HG03460 (cell line): ENCODE data around the gene M1AP.

Source experiments
- ATAC-seq: cut with Tn5 transposase; IDR thresholded peaks from one replicate; pipeline ENCODE4 v1.9.1; 2021; ENCODE audit not compliant: unreplicated experiment

Gene M1AP, protein sequence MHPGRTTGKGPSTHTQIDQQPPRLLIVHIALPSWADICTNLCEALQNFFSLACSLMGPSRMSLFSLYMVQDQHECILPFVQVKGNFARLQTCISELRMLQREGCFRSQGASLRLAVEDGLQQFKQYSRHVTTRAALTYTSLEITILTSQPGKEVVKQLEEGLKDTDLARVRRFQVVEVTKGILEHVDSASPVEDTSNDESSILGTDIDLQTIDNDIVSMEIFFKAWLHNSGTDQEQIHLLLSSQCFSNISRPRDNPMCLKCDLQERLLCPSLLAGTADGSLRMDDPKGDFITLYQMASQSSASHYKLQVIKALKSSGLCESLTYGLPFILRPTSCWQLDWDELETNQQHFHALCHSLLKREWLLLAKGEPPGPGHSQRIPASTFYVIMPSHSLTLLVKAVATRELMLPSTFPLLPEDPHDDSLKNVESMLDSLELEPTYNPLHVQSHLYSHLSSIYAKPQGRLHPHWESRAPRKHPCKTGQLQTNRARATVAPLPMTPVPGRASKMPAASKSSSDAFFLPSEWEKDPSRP

DNA sequence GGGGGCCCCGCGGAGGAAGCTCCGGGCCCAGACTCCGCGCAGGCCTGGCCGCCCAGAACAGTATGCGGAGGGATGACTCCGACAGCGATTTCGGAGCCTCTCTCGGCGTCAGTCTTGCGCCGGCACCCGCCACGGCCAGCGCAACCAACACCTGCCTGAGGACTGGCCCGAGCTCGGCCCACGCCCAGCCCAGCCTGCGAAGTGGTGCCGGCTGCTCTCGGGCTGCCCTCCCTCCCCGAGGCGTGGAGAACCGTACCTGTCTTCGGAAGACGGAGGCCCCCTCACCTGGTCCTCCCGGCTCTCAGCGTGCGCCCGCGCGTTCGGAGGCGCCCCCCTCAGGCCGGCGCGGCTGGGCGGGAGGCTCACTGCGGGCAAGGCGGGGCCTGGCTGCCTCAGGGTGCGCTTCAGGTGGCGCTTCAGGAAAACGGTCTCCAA lies at the start of gene M1AP:
TSS of gene M1AP (minus strand) at position 322 of the 435 bp plus-strand sequence. CDS start 8,055 bp downstream, outside the sequence.
- no peak for ATAC-seq

DNA sequence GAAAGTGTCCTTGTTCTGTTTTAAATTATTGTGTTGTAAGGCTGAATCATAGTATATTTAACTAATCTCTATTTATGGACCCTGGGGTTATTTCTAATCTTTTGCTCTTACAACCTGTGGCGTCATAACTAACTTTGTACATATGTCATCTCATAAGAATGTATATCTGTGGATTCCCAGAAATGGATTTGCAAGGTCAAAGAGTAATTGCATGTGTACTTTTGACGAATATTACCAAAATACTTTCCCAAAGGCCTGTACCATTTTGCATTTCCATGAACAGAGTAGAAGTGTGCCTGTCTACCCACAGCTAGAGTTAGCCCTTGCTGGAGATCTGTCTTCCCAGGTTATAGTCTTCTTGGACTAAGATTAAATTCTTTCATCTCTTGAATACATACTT lies 48.7 kb upstream of the M1AP start:
- no peak for ATAC-seq

DNA sequence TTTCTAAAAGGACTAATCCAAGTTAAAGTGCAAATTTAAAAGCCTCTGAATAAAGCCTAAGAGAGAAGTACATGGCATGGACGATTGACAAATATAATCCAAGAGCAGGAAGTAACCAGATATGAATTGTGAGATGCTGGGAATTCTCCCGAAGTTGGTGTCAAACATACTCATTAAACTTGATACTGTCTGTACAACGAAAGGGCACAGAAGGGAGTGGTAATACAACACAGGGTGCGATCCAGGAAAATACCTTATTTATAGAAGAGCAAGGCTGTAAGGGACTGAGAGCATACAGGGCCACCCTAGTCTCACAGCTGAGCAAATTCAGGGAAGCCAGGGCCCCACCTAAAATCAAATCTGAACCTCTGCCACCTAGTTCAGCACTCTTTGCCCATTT lies 47.5 kb upstream of the M1AP start:
- no peak for ATAC-seq

DNA sequence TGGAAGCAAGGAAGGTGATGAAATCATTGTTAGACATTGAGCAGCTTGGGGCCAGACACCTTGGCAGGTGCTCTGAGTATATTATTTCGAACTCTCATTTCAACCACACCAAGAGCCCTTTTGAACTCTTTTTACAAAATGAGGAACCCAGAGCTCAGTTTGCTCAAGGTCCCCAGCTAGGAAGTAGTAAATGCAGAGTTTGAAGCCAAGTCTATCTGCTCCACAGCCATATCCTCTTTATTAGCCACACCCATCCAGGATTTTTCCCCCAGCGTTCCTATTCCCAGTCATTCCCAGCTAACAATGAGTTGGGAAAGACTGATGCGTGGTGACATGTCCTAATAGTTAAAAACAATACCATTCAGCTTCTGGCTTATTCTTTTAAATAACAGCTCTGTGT lies 46.2 kb upstream of the M1AP start:
- no peak for ATAC-seq

DNA sequence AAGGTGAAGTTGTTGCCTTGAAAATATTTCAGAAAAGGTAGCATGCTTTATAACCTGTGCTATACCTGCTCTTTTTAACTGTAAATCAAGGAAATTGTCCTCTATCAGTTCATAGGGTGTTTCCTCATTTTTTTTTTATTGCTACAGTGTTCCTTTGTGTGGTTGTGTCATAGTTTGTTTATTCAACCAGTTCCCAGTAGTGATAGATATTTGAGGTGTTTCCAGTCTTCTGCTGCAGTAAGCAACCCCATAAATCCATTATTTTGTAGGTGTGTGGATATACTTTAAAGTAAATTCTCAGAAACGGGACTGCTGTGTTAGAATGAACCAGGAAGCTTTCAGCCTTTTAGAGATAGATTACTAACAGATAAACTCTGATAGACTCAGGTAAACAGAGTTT lies 45.5 kb upstream of the M1AP start:
- no peak for ATAC-seq

DNA sequence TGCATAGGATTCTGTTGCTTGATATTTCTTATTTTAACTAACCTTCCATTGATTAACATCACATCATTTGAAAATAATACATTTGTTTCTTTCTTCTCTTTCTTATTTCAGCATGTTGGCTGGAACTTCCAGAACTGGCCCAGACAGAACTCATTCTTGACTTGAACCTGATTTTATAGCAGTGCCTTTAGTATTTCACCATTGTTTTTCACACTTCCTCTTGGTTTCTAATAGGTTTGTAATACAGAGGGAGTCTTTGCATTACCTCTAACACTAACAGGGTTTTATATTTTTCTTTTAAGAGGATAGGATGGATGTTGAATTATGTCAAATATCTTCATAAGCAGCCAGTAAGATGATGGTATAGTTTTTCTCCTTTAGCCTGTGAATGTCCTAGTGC lies 45.1 kb upstream of the M1AP start:
- no peak for ATAC-seq

DNA sequence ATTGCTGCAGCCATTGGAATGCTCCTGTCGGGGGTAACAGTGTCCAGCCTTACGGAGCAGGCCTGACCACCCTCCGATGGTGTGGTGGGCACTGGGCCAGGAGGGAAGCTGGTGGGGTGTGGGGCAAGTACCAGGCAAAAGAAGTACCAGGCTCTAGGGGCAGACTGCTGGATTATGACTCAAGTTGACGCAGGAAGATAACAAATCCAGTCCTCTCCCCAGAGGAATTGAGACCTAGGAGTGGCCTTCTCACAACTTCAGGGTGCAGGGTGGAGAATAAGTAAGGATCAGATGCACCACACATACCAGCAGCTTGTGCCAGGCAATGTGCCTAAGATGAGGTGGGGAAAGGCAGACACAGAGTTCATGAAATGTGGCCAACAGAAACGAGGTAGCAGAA lies 43.8 kb upstream of the M1AP start:
- no peak for ATAC-seq

DNA sequence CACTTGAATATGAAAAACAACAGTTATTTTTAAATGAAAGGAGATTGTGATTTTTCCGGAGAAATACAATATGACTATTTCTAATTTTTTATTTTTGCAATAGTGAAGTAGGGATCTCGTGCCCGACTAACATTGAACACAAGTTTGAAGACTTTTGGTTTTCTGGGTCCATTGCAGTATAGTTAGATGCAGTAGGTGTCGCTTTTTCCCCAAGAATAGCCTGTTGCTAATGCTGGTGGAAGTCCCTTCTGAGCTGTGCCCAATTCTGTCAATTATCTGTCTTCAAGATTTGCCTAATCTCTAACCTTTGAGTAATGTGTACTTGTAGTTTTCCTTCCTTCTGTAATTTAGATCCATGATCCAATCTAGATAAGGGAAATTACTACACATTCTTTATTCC lies 42.4 kb upstream of the M1AP start:
- no peak for ATAC-seq

DNA sequence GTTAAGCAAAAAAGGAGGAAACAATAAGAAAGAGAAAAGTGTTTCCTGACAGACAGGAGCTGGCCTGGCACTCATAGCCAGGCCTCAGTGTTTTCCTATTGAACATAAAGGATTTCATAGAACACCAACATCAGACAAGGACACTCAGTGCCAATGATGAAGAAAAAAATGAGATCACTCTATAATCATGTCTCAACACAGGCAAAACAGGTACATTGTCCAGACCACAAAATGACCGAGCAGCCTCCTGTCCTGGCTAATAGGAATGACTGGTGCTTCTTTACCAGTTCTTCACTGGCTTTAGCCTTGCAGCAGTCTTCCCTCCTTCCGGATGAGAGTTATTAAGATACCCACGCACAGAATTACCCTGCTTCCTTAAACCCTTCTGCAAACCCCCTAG lies 41.5 kb upstream of the M1AP start:
- no peak for ATAC-seq

DNA sequence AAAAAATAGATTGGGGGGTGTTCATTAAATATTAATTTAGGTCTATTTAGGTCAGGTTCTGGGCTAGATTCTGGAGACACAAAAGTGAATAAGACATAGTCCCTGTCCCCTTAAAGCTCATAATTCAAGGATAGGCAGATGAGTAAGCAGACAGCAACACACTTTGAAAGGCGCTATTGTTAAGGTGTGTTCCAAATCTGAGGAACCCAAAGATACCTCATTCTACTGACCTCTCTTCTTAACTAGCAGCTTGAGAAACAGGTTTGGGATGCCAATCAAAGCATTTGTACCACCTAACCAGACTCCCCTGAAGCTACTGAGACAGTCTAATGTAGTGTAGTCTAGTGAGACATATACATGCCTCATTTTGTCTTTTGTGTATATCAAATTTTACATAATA lies 40.8 kb upstream of the M1AP start:
- no peak for ATAC-seq

DNA sequence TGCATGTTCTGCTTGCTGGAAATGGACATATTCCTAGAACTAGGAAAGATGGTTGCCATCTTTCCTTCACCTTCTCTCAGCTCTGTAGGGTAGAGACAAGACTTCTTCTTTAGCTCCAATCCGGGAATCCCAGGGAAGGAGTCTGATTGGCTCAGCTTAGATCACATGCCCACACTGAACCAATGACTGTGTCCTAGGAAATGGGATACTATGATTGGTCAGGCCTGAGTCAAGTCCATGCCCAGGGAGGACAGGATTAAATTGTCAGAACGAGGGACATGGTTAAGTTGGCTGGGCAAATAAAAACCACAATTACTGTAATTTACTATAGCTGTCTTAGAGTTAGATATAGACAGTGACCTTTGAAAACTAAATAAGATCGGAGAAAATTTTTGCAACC lies 37.3 kb upstream of the M1AP start:
- ATAC-seq = no peak

DNA sequence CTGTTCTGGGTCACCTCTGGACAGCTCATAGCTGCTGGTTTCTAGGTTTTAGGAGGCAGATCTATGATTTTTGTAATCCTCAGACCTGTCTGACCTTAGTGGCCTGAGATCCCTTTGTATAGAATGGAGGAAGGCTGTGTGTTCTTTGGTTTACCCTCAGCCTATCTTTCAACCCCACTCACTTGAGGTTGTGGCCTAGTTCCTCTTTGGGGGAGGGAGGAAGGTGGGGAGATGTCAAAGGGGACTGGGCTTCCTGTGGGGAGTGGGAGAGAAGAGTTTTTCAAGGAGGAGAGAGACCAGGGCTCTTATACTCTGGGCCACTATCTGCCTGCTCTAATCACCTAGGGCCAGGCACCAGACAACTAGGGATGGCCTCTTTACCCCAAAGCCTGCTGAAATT lies 34.4 kb upstream of the M1AP start:
- ATAC-seq = no peak

DNA sequence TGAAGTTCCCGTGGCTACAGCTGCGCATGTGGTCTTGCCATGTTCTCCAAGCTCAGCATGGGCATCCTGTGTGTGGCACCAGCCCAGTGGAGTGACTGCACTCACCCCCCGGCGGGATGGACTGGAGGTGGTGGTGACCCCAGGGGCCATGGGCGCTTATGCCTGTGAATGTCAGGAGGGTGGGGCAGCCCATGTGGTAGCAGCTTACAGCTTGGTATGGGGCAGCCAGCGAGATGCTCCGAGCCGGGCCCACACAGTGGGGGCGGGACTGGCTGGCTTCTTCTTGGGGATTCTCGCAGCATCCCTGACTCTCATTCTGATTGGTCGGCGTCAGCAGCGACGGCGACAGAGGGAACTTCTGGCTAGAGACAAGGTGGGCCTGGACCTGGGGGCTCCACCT lies 31.5 kb upstream of the M1AP start:
- ATAC-seq = no peak

DNA sequence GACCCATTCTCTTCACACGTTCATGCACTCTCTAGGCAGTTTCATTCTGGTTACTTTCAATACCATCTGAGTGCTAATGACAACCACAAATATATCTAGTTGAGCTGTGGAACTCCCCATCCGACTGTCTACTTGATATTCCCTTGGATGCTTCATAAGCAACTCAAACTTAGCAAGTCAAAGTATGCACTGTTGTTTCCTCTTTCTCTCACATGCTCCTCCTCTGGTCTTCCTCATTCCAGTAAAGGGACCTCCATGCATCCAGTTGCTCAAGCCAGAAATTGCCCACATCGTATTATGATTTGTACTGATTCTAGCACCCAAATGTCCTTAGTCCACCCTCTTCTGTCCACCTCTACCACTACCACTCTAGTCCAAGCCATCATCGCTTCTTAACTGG lies 28.2 kb upstream of the M1AP start:
- ATAC-seq = no peak

DNA sequence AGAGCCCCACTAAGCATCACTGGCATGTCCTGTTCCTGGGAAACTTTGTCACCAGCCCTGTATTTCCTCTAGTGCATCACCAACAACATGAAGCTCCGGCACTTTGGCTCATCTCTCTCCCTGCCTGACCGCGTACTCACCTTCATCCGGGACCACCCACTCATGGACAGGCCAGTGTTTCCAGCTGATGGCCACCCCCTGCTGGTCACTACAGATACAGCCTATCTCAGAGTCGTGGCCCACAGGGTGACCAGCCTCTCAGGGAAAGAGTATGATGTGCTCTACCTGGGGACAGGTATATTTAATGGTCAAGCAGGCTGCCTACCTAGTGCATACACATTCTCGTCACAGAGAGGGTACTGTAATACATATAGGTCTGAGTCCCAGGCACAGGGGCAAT lies 27.0 kb upstream of the M1AP start:
- ATAC-seq = no peak

DNA sequence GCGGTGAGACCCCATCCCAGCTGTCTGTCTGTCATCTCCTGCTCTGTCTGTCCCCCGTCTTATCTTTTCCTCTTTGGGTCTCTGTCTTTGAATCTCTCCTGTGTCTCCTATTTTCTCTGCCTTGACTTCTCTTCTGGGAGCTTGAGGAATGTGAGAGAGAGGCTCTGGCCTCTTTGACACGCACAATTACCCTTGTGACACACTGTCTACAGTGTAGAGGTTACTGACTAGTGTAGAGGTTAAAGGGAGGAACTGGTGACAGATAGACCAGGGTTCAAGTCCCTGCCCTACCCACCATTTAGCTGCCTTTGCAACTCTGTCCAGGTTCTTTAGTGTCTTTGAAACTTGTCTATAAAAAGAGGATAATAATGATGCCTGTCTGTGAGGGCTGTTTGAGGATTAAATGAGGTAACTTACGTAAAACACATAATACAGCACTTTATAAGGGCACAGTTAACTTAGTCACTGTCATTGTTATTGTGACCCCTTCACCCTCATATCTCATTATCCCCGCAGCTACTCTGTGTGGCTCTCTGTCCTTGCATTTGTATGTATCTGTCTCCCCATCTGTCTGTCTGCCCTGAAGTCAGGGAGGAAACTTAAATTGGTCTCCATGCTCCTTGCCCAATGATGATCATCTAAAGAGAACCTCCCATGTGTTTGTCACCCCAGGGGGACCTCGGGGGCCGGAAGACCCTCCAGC lies 25.8 kb upstream of the M1AP start:
- ATAC-seq = no peak

DNA sequence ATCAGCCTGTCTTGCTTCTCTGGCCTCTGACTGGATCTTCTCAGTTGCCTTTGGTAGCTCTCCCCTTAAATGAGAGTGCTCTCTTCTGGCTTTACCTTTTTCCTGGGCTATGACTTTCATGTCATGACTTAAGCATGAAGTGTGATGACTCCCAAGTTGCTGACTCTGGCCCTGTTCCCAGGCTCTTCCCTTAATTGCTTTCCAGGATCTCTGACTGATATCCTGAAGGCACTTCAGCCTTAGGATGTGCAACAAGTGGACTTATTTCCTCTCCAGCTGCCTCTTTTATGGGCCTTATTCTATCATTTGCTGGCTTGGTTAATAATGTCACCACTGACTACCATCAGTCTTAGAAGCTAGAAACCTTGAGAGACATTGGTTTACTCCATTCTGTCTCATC lies 23.3 kb upstream of the M1AP start:
- no peak for ATAC-seq

DNA sequence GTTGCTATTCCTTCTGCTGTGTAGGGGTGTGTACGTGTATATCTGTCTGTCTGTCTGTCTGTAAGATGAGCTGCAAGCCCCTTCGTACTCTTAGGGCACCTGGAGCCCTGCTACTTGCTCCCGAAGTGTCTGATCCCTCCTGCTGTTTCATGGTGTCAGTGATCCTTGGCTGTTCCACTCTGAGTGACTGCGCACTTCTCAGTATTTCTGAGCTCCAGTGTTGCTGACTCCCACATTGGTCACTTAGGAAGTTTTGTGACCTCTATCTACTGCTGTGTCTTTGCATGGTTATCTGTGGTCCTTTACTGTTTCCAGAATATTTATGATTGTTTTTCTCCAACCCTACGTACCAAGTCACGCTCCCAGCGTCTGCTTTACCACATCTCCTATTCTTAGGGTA lies 22.1 kb upstream of the M1AP start:
- ATAC-seq = no peak

DNA sequence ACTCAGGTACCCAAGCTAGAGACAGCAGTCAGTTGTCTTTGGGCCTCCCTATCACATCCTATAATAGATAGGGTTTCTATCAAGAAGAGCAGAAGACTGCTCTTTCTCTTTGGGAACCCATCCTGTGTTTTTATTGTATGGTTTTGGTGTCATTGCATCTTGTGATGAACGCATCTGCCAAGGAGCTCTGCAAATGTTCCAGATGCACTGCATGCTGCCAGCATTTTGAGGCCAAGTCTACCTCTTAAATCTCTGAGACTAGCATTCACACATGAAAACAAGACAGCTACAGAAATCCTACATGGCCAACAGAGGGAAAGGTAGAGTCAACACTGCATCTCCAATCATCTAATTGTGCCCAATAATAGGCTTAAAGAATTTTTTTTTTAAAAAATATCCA lies 20.0 kb upstream of the M1AP start:
- ATAC-seq = no peak

DNA sequence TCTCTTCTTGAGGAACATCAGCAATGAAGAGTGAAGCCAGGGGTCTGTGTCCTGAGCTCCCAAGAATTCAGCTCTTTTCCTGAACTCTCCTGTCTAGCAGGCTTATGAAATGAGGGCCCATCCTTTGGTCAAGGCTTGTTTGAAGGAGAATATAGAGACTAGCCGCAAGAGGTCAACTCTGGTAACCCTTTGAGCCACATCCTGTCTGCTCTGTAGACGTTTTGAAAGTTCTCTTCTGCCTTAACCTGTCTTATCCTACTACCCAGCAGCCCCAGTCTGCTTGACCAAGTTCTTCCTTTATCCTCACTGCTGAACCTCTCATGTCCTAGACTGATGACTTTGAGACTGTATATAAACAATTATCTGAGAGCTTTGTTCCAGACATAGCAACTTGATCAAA lies 11.3 kb upstream of the M1AP start:
- ATAC-seq = no peak

DNA sequence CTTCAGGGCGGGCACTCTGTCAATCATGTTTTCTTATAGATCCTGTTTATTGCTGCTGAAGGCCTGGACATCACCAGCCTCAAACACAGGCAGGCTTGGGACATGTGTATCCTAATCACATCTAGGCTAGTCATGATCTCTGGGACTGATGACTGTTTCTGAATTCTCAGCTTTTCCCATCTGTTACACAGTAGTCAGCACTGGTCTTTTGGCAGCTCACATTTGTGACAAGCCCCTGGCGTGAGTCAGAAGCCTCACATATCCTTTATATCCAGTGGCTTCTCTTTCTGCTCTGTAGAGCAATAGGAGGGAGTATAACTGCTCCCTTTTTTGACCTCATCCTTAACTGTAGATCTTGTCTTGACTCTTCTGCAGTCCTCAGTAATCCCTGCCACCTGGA lies 10.4 kb upstream of the M1AP start:
- ATAC-seq = no peak

DNA sequence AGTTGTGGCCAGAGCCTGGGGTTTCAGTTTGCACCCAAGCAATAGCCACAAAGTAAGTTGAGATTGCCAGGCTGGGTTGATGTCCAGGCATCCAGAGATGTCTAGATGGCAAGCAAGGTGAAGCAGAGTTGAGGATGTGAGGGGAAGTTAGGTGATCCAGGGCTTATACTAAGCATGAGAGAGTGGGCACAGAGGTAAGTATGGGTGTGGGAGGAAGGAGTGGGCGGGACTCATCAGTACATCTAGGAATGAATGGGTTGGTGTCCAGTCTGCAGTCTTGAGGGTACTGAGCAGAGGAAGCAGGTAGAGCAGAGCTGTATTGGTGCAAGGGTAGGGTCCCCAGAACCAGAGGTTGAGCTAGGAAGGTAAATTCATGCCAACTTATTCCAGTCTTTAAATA lies 7.4 kb upstream of the M1AP start:
- ATAC-seq = no peak
